Urinary bladder (tissue), 4 donors: ENCODE data around the gene SMARCC1. TPM values are rescaled to one million over a fixed set of nuclear protein-coding genes. Genes with fewer than 3 reads are reported as not detected.

Source experiments
- DNase-seq: peaks from one replicate; pipeline ENCODE4 v3.0.0-alpha.2; 2015; ENCODE audit errors: extremely low spot score
- H3K27ac ChIP-seq: one replicate; pipeline ENCODE4 v1.5.1; 2013; ENCODE audit warnings: low read depth, mild to moderate bottlenecking, moderate library complexity
- H3K36me3 ChIP-seq: one replicate; pipeline ENCODE4 v1.6.1; 2013; ENCODE audit warnings: mild to moderate bottlenecking, moderate library complexity; ENCODE audit not compliant: insufficient read depth
- H3K4me1 ChIP-seq: one replicate; pipeline ENCODE4 v1.6.1; 2013; ENCODE audit warnings: mild to moderate bottlenecking, moderate library complexity; ENCODE audit not compliant: insufficient read depth
- H3K4me3 ChIP-seq: one replicate; pipeline ENCODE4 v1.5.1; 2013; ENCODE audit warnings: low read depth, low read length
- WGBS: extraction: QIAGEN DNeasy Blood & Tissue Kit; methylation state at CpG from one replicate; pipeline ENCODE4 v1.1.7; 2013; 5-methylcytosine and 5-hydroxymethylcytosine counted together
- polyA plus RNA-seq: library from polyadenylated mRNA; stranded (reverse); fragments of 200-250 nt; gene quantifications from one replicate; pipeline ENCODE4 v1.2.3, GENCODE V29; 2013
- total RNA-seq: library from RNA; depleted of rRNA; stranded (reverse); fragments of >200 nt; gene quantifications from one replicate; pipeline ENCODE4 v1.2.3, GENCODE V29; 2014
- donor health status: healthy with polysubstance abuse.
- donor health status: healthy.

Gene SMARCC1
- total and polyA plus RNA-seq, 2 donors: 33.3 to 58.4 TPM

- Histone ChIP-seq H3K4me3 (no peak overlapping the region), H3K36me3 (peaks cover 2% of the 10 kb centered on the region), H3K4me1 (no peaks in the 10 kb centered on the region), H3K27ac (no peak overlapping the region)
- WGBS: 51% methylated on average over 5 of the region's 5 CpGs
- DNase-seq: no peak
Observed at GRCh38 chr3:47661121-47661752, 120.5 kb downstream of the SMARCC1 start.

DNA sequence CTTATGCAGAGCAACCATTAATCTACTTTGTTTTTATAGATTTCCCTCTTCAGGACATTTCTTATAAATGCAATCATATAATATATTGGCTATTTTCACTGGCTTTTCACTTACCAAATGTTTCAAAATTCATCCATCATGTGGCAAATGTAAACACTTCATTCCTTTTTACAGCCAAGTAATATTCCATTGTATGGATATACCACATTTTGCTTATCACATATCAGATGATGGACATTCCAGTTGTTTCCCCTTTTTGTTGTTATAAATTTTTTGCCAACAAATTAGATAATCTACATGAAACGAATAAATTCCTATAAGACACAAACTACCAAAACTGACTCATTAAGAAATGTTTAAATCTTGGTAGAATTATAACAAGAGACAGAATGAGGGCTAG, 123.2 kb downstream of the SMARCC1 start:
- WGBS: 97% methylated on average over 1 of the region's 1 CpG
- Histone ChIP-seq H3K27ac (no peak overlapping the region), H3K4me3 (no peak overlapping the region), H3K4me1 (no peaks in the 10 kb centered on the region), H3K36me3 (peaks cover 2% of the 10 kb centered on the region)
- no peak for DNase-seq

- WGBS: 95% methylated on average over 3 of the region's 3 CpGs
- no peak overlapping the region for H3K4me3 ChIP-seq
- no peaks in the 10 kb centered on the region for H3K36me3 ChIP-seq
- peaks cover 2% of the 10 kb centered on the region for H3K4me1 ChIP-seq
- no peak overlapping the region for H3K27ac ChIP-seq
- DNase-seq: no peak
Observed at GRCh38 chr3:47652142-47652541, 129.6 kb downstream of the SMARCC1 start.

GRCh38 chr3:47650294-47650693, 131.4 kb downstream of the SMARCC1 start:
- Histone ChIP-seq H3K36me3 (no peaks in the 10 kb centered on the region), H3K4me3 (no peak overlapping the region), H3K4me1 (peaks cover 2% of the 10 kb centered on the region), H3K27ac (no peak overlapping the region)
- no peak for DNase-seq
- 92% methylated on average over 1 of the region's 1 CpG for WGBS

DNA sequence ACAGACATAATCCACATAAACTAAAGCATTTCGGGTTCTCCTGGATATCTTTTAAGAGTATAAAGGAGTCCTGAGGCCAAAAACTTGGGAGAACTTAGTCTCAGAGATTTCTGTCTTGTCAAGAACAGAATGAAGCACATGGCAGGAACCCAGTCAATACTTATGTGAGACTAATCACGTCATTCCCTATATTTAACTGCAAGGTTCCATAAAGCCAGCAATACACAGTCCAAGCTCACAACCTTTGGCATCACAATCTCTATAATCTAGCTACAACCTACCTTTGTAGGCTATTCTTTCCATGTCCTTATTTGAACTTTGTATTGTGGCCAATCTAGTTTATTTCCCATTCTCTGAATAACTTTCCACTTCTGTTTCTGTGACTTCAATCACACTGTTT, 134.1 kb downstream of the SMARCC1 start:
- Histone ChIP-seq H3K4me1 (peaks cover 2% of the 10 kb centered on the region), H3K4me3 (no peak overlapping the region), H3K27ac (no peak overlapping the region), H3K36me3 (no peaks in the 10 kb centered on the region)
- 89% methylated on average over 2 of the region's 2 CpGs for WGBS
- DNase-seq: no peak

GRCh38 chr3:47646362-47646761, 135.3 kb downstream of the SMARCC1 start:
- 42% methylated on average over 4 of the region's 4 CpGs for WGBS
- Histone ChIP-seq H3K36me3 (no peaks in the 10 kb centered on the region), H3K4me3 (no peak overlapping the region), H3K4me1 (peaks cover 2% of the 10 kb centered on the region), H3K27ac (no peak overlapping the region)
- no peak for DNase-seq

- H3K27ac ChIP-seq: no peak overlapping the region
- 92% methylated on average over 2 of the region's 2 CpGs for WGBS
- no peaks in the 10 kb centered on the region for H3K36me3 ChIP-seq
- H3K4me3 ChIP-seq: no peak overlapping the region
- DNase-seq: no peak
- H3K4me1 ChIP-seq: peaks cover 2% of the 10 kb centered on the region
Observed at GRCh38 chr3:47645551-47645950, 136.1 kb downstream of the SMARCC1 start.

DNA sequence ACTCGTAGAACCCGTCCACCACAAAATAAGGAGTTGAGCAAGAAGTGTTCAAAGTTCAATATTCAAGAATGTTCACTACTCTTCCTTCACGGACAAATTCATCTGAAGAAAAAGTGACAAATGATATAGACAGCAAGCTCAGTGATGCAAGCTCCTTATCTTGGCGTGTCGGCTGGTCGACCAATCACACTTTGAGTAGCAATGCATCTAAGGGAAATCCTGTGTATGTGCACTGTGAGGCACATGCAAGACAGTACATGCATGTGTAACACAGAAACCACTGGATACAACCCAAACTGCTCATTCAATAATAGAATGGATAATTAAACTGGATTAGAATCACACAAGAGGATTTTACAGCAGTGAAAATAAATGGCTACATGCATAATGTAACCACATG, 138.6 kb downstream of the SMARCC1 start:
- H3K4me1 ChIP-seq: peaks cover 2% of the 10 kb centered on the region
- WGBS: 92% methylated on average over 6 of the region's 6 CpGs
- DNase-seq: no peak
- H3K36me3 ChIP-seq: no peaks in the 10 kb centered on the region
- no peak overlapping the region for H3K27ac ChIP-seq
- H3K4me3 ChIP-seq: no peak overlapping the region

DNA sequence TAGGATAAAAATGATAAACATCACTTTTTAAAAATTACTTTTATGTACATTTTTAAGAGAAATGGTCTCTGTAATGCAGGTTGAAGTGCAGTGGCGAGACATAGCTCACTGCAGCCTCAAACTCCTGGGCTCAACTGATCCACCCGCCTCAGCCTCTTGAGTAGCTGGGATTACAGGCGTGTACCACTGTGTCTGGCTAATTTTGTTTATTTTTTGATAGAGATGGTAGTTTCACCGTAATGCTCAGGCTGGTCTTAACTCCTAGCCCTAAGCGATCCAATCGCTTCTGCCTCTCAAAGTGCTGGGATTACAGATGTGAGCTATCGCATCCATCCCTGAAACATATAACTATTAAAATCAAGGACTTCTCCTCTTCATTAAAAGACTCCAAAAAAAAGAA, 140.0 kb downstream of the SMARCC1 start:
- Histone ChIP-seq H3K36me3 (no peaks in the 10 kb centered on the region), H3K27ac (no peak overlapping the region), H3K4me3 (no peak overlapping the region), H3K4me1 (no peaks in the 10 kb centered on the region)
- DNase-seq: no peak
- WGBS: 91% methylated on average over 7 of the region's 7 CpGs

DNA sequence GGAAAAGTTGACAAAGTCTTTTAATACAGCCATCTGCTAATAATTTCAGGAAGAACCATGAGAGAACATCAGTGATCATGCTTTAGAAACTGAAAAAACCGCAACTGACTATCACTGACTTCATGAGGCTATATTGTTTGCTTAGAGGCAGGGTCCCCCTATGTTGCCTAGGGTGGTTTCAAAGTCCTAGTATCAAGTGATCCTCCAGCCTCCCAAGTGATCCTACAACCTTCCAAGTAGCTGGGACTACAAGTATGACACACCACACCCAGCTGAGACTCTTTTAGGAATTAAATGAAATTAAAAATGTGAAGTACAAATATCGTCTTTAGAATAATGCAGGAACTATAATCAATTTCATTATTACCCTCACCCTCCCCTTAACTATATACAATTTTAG, 144.8 kb downstream of the SMARCC1 start:
- Histone ChIP-seq H3K4me3 (no peak overlapping the region), H3K27ac (no peak overlapping the region), H3K36me3 (peaks cover 6% of the 10 kb centered on the region), H3K4me1 (no peaks in the 10 kb centered on the region)
- WGBS: 91% methylated on average over 2 of the region's 2 CpGs
- DNase-seq: no peak

DNA sequence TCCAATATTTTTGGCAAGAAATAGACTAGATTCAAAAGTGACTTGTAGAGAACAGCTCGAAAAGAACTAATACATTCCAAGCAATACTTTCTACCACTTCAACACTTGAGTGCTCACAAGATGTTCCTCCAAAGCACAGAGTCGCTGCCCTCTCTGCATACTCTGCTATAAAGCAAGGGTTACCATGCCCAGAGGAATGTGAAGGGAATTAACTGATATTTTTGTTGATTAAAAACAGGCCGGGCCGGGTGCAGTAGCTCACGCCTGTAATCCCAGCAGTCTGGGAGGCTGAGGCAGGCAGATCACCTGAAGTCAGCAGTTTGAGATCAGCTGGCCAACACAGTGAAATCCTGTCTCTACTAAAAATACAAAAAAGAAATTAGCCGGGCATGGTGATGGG, 145.5 kb downstream of the SMARCC1 start:
- Histone ChIP-seq H3K4me1 (no peaks in the 10 kb centered on the region), H3K36me3 (peaks cover 8% of the 10 kb centered on the region), H3K27ac (no peak overlapping the region), H3K4me3 (no peak overlapping the region)
- DNase-seq: no peak
- WGBS: 83% methylated on average over 6 of the region's 6 CpGs

- Histone ChIP-seq H3K4me1 (no peaks in the 10 kb centered on the region), H3K4me3 (no peak overlapping the region), H3K27ac (no peak overlapping the region), H3K36me3 (peaks cover 8% of the 10 kb centered on the region)
- DNase-seq: no peak
- WGBS: 88% methylated on average over 1 of the region's 1 CpG
Observed at GRCh38 chr3:47635536-47635935, 146.2 kb downstream of the SMARCC1 start.

DNA sequence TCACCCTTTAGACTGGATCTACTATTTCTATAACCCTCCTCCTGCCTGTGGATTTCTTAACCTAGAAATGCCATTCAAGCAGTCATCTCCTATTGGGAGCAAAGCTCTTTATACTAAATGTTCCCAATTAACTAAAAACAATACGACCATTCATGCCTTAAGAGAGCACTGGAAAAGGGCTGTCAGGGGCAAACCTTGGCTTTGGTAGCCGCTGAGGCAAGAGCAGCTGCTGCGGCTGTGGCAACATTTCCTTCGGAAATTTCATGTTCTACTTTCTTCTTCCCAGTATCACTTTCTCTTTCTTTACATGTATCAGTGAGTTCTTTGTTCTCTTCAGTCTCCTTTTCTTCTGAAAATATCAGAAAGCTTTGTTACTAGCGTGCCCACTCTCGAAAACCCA, 146.7 kb downstream of the SMARCC1 start:
- Histone ChIP-seq H3K27ac (no peak overlapping the region), H3K4me3 (no peak overlapping the region), H3K4me1 (no peaks in the 10 kb centered on the region), H3K36me3 (peaks cover 8% of the 10 kb centered on the region)
- 87% methylated on average over 6 of the region's 6 CpGs for WGBS
- DNase-seq: no peak

- Histone ChIP-seq H3K4me1 (no peaks in the 10 kb centered on the region), H3K36me3 (peaks cover 8% of the 10 kb centered on the region), H3K27ac (no peak overlapping the region), H3K4me3 (no peak overlapping the region)
- DNase-seq: no peak
- WGBS: 97% methylated on average over 1 of the region's 1 CpG
Observed at GRCh38 chr3:47630810-47631209, 150.9 kb downstream of the SMARCC1 start.

DNA sequence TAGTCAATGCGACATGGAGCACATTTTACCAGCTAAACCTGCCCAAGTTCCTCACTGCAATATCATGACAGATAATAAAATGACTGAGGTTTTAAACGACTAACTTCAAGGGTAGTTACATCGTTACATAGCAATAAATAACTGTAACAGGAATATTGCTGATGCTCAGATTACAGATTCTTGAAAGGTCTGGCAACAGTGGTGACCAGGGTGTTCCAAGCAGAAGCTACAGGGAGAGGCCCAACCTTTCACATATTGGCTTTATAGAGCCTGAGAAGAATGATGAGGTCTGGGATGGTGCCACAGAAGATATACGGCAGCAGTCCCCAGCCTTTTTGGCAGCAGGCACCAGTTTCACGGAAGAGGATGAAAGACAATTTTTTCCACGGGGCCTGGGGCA, 151.9 kb downstream of the SMARCC1 start:
- no peak for DNase-seq
- Histone ChIP-seq H3K27ac (no peak overlapping the region), H3K36me3 (peaks cover 11% of the 10 kb centered on the region), H3K4me1 (no peaks in the 10 kb centered on the region), H3K4me3 (no peak overlapping the region)
- 61% methylated on average over 6 of the region's 6 CpGs for WGBS
